Erythroblast (primary cell): ENCODE measurements around the gene CELF2.

Source experiments
- DNase-seq, 2 experiments: peaks; one replicate each; lab custom pipeline; 2025; lab: John Stamatoyannopoulos, UW
- GATA1 ChIP-seq: IDR thresholded peaks from 2 replicates; pipeline ENCODE4 v1.6.1; 2011; ENCODE audit warnings: low read depth, mild to moderate bottlenecking, control low read depth, low read length, moderate library complexity
- POLR2A ChIP-seq: IDR thresholded peaks from 2 replicates; pipeline ENCODE4 v1.6.1; 2011; ENCODE audit warnings: mild to moderate bottlenecking, low read length

The CELF2 gene

DNA sequence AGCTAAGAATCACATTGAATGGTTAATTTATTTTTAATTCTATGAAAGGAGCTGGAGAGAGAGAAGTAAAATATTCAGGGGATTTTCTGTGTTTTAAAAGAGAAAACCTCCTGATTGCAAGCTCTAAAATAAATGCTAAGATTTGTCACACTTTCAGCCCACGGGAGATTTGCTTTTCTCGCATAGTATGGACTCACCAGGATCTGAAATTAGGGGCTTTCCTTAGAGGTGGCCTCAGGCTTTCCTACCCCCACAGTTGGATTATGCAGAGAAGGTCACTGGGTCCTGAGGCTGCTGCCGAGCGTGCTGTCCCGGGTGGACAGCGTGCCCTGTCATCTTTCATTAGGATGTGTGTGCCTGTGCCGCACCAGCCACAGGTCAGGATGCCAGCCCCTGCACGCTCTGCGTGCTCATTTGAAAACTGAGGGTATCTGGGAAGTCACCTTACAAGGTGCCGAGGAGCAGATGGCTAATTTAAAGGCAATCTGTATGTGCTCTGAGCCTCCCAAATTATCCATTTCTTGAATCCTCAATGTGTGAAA, 258.8 kb downstream of the CELF2 start:
- TF ChIP-seq GATA1 (no peak), POLR2A (no peak)
- no peak for DNase-seq

DNA sequence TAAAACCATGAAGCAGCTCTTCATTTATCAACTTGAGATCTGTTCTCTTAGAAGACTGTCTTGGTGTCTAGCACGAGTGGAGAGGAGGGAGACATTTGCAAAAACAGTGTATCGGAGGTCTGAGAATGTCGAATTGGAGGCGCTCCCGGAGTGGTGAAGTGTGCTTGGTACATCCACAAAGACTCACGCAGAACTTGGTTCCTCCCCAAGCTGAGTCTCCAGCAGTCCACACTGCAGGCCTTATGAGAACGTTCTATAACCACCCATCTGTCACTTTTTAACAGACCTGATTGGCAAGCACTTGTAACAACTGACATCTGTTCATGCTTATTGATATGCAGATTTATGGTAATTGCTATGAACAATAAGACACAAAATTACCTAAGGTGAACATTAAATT, 261.6 kb downstream of the CELF2 start:
- DNase-seq = no peak
- TF ChIP-seq POLR2A (no peak), GATA1 (no peak)

DNA sequence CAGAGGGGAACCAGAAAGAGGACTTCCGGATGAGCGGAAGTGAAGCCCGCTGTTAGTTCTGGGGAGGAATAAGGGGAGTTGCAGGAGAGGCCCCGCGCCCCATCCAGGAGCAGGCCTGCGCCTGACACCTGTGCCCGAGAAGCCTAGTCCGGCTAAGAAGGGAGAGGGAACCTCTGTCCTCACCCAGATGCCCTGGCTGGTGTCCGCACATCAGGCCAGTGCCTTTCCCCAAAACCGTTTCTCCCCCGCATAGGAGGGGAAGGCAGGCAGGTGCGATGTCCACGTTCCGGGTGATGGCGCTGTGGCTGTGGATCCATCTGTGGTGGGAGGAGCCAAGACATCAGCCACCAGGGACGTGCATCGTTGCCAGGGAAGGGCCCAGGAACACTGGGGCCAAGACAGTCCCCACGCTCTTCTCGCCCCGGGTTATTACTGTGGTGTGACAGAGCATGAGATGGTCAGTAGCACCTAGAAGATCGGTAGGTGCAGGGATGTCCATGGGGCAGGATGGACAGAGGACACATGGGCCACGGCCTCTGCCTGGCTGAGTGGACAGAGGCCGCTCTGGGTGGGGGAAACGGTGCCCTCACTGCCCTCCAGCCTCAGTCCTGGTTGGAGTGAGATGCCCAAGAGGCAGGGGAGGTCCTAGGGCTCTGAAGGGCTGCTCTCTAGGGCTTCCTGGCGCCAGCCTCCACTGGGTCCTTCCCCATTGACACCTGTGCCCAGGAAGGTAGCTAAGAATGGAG, 262.7 kb downstream of the CELF2 start:
- TF ChIP-seq POLR2A (no peak), GATA1 (no peak)
- DNase-seq = no peak

DNA sequence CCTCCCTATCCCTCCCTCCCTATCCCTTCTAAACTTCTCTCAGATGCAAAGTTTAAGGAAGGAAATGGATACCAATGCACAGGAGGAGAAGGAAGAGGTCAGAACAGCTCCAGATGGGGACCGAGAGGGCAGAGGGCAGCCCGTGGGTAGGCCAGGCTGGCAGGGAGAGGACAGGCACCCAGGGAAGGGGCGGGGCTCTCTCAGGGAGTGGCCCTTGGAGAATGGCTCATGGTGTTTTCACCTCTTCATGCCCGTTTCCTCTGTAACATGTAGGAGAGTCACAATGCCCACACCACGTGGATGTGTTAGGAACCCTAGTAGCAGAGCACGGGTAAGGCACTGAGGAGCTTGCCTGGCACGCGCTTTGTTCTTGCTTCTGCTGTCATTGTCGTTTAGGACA, 264.5 kb downstream of the CELF2 start:
- TF ChIP-seq GATA1 = no peak
- TF ChIP-seq POLR2A = no peak
- no peak for DNase-seq

DNA sequence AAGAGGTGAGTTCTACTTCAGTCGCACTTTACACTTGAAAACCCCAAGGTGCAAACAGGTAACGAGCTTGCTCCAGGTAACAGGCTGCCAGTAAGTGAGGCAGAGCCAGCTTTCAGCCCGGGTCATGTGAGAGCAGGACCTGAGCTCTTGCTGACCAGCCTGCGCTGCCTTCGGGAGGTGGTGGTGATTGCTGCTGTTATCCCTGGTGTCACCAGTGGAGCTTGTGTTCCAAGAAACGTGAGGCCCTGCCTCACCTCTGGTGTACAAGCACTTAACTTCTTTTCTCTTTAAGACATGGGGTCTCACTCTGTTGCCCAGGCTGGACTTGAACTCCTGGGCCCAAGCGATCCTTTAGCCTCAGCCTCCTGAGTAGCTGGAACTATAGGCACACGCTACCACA, 265.0 kb downstream of the CELF2 start:
- TF ChIP-seq GATA1 (no peak), POLR2A (no peak)

DNA sequence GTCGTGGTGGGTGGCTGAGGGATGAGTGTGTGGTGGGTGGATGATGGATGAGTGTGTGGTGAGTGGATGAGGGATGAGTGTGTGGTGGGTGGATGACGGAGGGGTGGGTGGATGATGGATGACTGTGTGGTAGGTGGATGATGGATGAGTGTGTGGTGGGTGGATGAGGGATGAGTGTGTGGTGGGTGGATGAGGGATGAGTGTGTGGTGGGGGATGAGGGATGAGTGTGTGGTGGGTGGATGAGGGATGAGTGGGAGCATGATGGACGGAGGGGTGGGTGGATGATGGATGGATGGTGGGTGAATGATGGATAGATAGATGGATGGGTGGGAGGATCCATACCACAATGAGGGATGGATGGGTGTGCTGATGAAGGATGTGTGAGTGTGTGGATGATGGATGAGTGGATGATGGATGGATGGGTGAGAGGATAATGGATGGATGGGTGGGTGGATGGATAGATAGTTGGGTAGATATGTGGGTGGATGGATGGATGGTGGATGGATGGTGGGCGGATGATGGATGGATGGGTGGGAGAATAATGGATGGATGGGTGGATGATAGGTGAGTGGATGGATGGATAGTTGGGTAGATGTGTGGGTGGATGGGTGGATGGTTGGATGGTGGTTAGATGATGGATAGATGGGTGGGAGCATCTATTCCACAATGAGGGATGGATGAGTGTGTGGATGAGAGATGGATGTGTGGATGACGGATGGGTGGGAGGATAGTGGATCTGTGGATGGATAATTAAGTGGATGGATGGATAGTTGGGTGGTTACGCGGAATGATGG, 266.8 kb downstream of the CELF2 start:
- TF ChIP-seq GATA1 = no peak
- no peak for TF ChIP-seq POLR2A
- DNase-seq = no peak

More for the DNA sequence above, 265.0 kb downstream of the CELF2 start:
- no peak for DNase-seq

DNA sequence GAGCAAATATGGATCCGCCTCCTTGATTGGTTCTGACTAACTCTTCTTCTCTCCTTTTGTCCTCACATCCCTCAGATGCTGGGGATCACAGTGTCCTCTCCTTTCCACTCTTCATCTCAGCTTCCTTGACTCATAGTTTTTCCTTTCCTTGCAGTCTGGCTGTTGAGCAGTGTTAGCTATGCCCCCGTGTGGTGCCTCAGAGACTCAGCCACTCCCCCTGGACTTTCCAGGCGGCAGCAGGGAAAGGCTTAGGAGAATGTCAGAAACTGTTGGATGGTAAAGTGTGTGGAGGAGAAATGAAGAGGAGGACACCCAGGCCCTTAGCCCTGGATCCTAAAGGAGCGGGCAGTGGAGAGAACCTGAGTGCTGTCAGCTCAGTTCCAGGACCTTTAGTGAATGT, 267.5 kb downstream of the CELF2 start:
- TF ChIP-seq POLR2A (no peak), GATA1 (no peak)

DNA sequence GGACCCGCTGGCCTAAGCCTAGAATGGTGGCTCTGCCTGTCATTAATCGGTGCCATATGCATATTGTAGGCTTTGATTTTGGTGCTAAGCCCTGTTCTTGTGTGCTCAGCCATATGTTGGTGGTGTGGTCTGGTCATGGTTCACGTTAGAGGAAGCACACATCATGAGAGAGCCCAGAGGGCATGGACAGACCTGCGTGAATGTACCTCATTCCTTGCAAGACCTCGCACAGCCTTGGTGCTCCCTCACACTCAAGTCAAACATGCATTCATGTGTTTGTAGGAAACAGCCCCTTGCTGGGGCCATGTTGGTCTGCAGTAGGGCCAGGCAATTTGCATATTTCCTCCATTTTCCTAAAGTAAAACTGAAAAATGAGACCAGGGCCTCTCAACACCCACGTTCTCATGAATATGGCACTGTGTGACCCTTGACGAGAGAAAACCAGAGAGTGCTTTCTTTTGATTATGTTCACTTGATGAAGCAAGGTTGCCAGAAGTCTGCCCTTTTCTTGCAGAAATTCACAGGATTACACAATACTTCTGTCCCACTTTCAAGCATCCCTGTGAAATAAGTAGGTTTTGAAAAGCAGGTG, 268.7 kb downstream of the CELF2 start:
- DNase-seq = no peak
- no peak for TF ChIP-seq POLR2A
- TF ChIP-seq GATA1 = no peak

More for the DNA sequence above, 267.5 kb downstream of the CELF2 start:
- DNase-seq = no peak

DNA sequence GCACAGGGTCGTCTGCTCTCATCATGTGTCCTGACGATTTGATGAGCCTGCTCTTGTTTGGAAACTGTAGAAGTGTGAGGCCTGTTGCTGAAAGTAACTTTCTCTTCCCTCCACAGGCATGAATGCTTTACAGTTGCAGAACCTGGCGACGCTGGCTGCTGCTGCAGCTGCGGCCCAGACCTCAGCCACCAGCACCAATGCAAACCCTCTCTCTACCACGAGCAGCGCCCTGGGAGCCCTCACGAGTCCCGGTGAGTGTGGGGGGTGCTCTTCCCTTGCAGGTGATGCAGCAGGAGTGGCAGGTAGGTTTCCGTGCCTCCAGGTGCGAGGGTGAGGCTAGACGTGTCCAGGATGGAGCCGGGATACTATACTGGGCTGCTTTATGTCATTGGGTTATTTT, 270.6 kb downstream of the CELF2 start:
- DNase-seq = no peak
- TF ChIP-seq POLR2A (no peak), GATA1 (no peak)

DNA sequence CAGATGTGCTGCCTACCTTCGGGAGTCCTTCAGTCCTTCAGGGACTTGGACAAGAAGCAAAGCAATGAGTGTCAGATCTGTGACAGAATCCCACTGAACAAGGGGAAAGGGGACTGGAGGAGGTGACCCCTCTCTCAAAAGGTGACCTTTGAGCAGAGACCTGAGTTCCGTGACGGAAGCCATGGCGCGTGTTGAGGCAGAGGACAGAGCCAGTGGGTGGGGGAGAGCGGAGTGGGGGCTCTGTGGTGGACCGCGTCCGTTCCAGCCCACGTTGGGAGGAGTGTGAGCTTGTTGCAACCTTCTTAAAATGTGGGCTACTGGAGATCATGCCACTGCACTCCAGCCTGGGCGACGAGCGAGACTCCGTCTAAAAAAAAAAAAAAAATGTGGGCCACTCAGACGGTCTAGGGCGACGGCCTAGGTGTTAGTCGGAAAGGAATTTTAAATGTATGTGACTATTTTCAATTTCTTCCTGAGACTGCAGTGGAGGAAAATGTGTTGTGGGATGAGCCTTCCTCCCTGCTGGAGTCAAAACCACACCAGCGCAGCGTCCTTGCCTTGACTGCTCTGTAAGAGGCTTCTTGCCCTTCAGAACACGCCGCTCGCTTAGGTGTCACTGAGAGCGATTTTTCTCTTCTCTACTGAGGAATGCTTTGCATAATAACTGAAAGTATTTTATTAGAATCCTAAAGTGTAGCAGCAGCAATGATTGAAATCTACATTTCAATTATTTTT, 272.7 kb downstream of the CELF2 start:
- no peak for TF ChIP-seq POLR2A
- TF ChIP-seq GATA1 = no peak
- no peak for DNase-seq

DNA sequence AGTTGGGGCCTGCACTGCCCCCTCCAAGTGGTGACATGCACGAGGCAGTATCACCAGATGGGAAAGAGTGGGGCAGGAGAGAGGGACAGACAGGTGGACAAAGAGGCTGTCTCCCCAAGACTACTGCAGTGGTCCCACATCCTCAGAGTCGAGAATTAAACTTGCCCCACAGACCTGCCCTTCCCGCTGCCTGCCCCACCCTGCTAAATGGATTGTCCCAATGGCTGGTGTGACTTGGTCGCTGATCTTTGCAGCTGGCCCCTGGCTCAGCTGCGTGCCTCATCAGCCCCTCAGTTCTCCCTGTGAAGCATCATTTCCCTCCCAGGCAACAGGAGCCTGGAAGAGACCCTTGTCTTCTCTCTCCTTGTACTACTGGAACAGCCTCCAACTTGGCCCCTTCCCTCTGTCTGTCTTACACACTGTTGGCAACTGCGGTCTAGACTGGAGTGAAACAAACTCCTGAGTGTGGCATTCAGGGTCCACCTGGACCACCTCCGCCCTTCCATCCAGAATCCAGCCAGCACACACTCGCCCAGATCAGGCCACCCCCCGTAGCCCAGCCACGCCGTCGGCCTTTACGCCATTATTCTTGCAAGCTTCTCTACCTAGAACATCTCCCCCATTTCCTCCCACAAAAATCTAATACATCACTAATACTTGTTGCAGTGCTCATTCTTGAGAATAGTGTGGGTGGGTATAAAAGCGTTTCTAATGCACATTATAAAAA, 275.1 kb downstream of the CELF2 start:
- no peak for DNase-seq
- TF ChIP-seq GATA1 = no peak
- no peak for TF ChIP-seq POLR2A

DNA sequence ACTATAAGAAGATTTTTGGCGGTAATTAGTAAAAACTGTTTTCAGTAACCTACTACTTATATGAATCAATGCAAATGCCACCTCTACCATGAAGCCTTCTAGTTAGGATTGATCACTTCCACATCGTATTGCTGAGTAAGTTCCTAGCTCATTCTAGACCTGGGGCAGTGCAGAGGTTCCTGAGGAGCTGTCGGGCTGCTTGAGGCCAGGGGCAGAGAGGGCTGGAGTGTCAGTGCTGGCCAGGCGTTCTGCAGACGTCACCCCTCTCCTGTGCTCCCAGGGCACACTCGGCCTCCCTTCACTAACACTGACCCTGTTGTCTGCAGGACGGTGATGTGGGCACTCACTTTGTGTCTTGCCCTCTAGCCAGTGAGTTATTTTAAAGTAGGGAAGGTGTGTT, 275.7 kb downstream of the CELF2 start:
- no peak for TF ChIP-seq POLR2A
- no peak for TF ChIP-seq GATA1

More for the DNA sequence above, 275.7 kb downstream of the CELF2 start:
- DNase-seq = no peak
